ENCODE data around the gene AKAP12.
"Not testable (repeated sequence)": the region's sequence is repeated elsewhere in the genome, so short reads cannot be mapped to it uniquely, and the experiment has no call there.

AKAP12 gene

GRCh38 chr6:151285122-151285521, 45.4 kb downstream of the AKAP12 start:
- no peak for DNase-seq

GRCh38 chr6:151286214-151286613, 46.4 kb downstream of the AKAP12 start:
- DNase-seq: no peak

GRCh38 chr6:151288712-151289398, 49.1 kb downstream of the AKAP12 start:
- no peak for DNase-seq

- DNase-seq: no peak
Measured at GRCh38 chr6:151289399-151290007, 49.7 kb downstream of the AKAP12 start.

GRCh38 chr6:151290877-151291721, 51.3 kb downstream of the AKAP12 start:
- peak; percentile 21 for DNase-seq

GRCh38 chr6:151291722-151292059, 51.9 kb downstream of the AKAP12 start:
- DNase-seq: no peak

GRCh38 chr6:151292974-151293687, 53.4 kb downstream of the AKAP12 start:
- no peak for DNase-seq

GRCh38 chr6:151293688-151294016, 53.9 kb downstream of the AKAP12 start:
- no peak for DNase-seq

- no peak for DNase-seq
Measured at GRCh38 chr6:151294561-151295101, 54.9 kb downstream of the AKAP12 start.

- DNase-seq: no peak
Measured at GRCh38 chr6:151297886-151298285, 58.1 kb downstream of the AKAP12 start.

GRCh38 chr6:151299011-151299410, 59.2 kb downstream of the AKAP12 start:
- no peak for DNase-seq

- no peak for DNase-seq
Measured at GRCh38 chr6:151300267-151300991, 60.7 kb downstream of the AKAP12 start.

- no peak for DNase-seq
Measured at GRCh38 chr6:151301547-151301946, 61.8 kb downstream of the AKAP12 start.

- no peak for DNase-seq
Measured at GRCh38 chr6:151303231-151303630, 63.5 kb downstream of the AKAP12 start.

GRCh38 chr6:151306269-151306783, 66.6 kb downstream of the AKAP12 start:
- no peak for DNase-seq

GRCh38 chr6:151307501-151307900, 67.7 kb downstream of the AKAP12 start:
- DNase-seq: no peak

GRCh38 chr6:151309619-151310018, 69.9 kb downstream of the AKAP12 start:
- DNase-seq: no peak

GRCh38 chr6:151310279-151310678, 70.5 kb downstream of the AKAP12 start:
- DNase-seq: no peak

GRCh38 chr6:151310852-151311767, 71.3 kb downstream of the AKAP12 start:
- DNase-seq: no peak

- peak; percentile 77 for DNase-seq
Measured at GRCh38 chr6:151313066-151313491, 73.3 kb downstream of the AKAP12 start.

GRCh38 chr6:151315661-151316060, 75.9 kb downstream of the AKAP12 start:
- not testable (repeated sequence) for DNase-seq
